ENCODE data around the gene DNAH12. TPM values are rescaled to one million over a fixed set of nuclear protein-coding genes. Genes with fewer than 3 reads are reported as not detected.

DNAH12 gene
- total and polyA plus RNA-seq, 2 of the 13 experiments (the other 11 are each of a cell fraction or from before 2014, with no cell fraction given): 0.11 TPM

GRCh38 chr3:57335283-57335938, 208.7 kb downstream of the DNAH12 start (continued):
- no peak for TF ChIP-seq GRHL1 (CRISPR knock-in tag; conservative IDR thresholded peaks at IDR 0.05)
- TF ChIP-seq NRL (CRISPR knock-in tag; IDR thresholded peaks at IDR 0.05; ENCODE audit: borderline replicate concordance): no peak
- no peak for TF ChIP-seq MIER3 (CRISPR knock-in tag; IDR thresholded peaks at IDR 0.05; ENCODE audit: borderline replicate concordance)
- TF ChIP-seq EP300 (IDR thresholded peaks at IDR 0.05; ENCODE audit: low read depth in 2 of 2, low read length in 2 of 2): no peak
- TF ChIP-seq EP300 (CRISPR knock-in tag; IDR thresholded peaks at IDR 0.05; ENCODE audit: borderline replicate concordance): no peak
- no peak for TF ChIP-seq TFDP1 (CRISPR knock-in tag; IDR thresholded peaks at IDR 0.05; ENCODE audit: borderline replicate concordance)
- no peak for TF ChIP-seq ZNF138 (CRISPR knock-in tag; IDR thresholded peaks at IDR 0.05; ENCODE audit: low read depth)
- TF ChIP-seq ZSCAN31 (CRISPR knock-in tag; IDR thresholded peaks at IDR 0.05; ENCODE audit: low read depth): no peak
- no peak for TF ChIP-seq ZNF660 (CRISPR knock-in tag; IDR thresholded peaks at IDR 0.05; ENCODE audit: borderline replicate concordance, low read depth)
- no peak for TF ChIP-seq ZNF747 (CRISPR knock-in tag; IDR thresholded peaks at IDR 0.05; ENCODE audit: borderline replicate concordance)
- TF ChIP-seq ZNF34 (CRISPR knock-in tag; IDR thresholded peaks at IDR 0.05; ENCODE audit: borderline replicate concordance): no peak
- TF ChIP-seq MYPOP (CRISPR knock-in tag; IDR thresholded peaks at IDR 0.05): no peak
- TF ChIP-seq TRIM24 (CRISPR knock-in tag; IDR thresholded peaks at IDR 0.05): no peak
- TF ChIP-seq KMT2A (CRISPR knock-in tag; IDR thresholded peaks at IDR 0.05): no peak

All from HepG2 (cell line).